Measurements from ENCODE around the gene TBR1.

TBR1 gene

GRCh38 chr2:161415034-161415986 lies 787 bp upstream of the TBR1 start:
- no peak for DNase-seq

GRCh38 chr2:161416708-161417437 lies 776 bp downstream of the TBR1 start:
- DNase-seq = no peak

- DNase-seq = no peak
Measured at GRCh38 chr2:161417438-161418274, 1.6 kb downstream of the TBR1 start.

- DNase-seq = no peak
Measured at GRCh38 chr2:161418275-161418714, 2.2 kb downstream of the TBR1 start.

GRCh38 chr2:161418715-161419637 lies 2.9 kb downstream of the TBR1 start:
- DNase-seq = no peak

- no peak for DNase-seq
Measured at GRCh38 chr2:161419638-161420190, 3.6 kb downstream of the TBR1 start.

GRCh38 chr2:161420406-161421074 lies 4.4 kb downstream of the TBR1 start:
- no peak for DNase-seq

- DNase-seq = no peak
Measured at GRCh38 chr2:161421686-161422085, 5.6 kb downstream of the TBR1 start.

- DNase-seq = no peak
Measured at GRCh38 chr2:161422816-161423403, 6.8 kb downstream of the TBR1 start.

- no peak for DNase-seq
Measured at GRCh38 chr2:161423421-161424393, 7.6 kb downstream of the TBR1 start.

GRCh38 chr2:161424394-161424769 lies 8.3 kb downstream of the TBR1 start:
- no peak for DNase-seq

- DNase-seq = no peak
Measured at GRCh38 chr2:161424891-161425727, 9.0 kb downstream of the TBR1 start.

- no peak for DNase-seq
Measured at GRCh38 chr2:161425728-161426454, 9.8 kb downstream of the TBR1 start.

GRCh38 chr2:161426455-161426921 lies 10.4 kb downstream of the TBR1 start:
- no peak for DNase-seq

- no peak for DNase-seq
Measured at GRCh38 chr2:161426922-161427663, 11.0 kb downstream of the TBR1 start.

Data from activated CD4-positive, alpha-beta T cell treated with anti-CD3 and anti-CD28 coated beads, Interleukin-2, amount 50 U/mL, for 4 hours (primary cell).